Keratinocyte (primary cell): ENCODE data around the gene UROS. TPM values are rescaled to one million over a fixed set of nuclear protein-coding genes. Genes with fewer than 3 reads are reported as not detected.

Source experiments
- DNase-seq: peaks from one replicate; pipeline ENCODE4 v3.0.0-alpha.2; 2011; ENCODE audit warnings: low read depth, missing footprints, low spot score
- FAIRE-seq: peaks from 2 replicates; lab custom pipeline; 2011; peaks lifted over from hg19 to GRCh38; lab: Jason Lieb, UNC
- H2AFZ ChIP-seq: 2 replicates; pipeline ENCODE4 v1.6.0; 2012; ENCODE audit warnings: low read length, control low read depth, inconsistent platforms; ENCODE audit not compliant: control insufficient read depth
- H3K27ac ChIP-seq: 2 replicates; pipeline ENCODE4 v1.5.1; 2011; ENCODE audit warnings: low read length; ENCODE audit not compliant: control insufficient read depth, insufficient read depth
- H3K27me3 ChIP-seq: 3 replicates; pipeline ENCODE4 v1.6.0; 2011; ENCODE audit warnings: low read length; ENCODE audit not compliant: control insufficient read depth, insufficient read depth; ENCODE audit errors: extremely low read depth
- H3K36me3 ChIP-seq, 2 experiments: 2 replicates in 1 of 2; 3 replicates in 1 of 2; pipeline ENCODE4 v1.5.1; 2011; ENCODE audit warnings: low read length in 2 of 2, mild to moderate bottlenecking in 1 of 2; ENCODE audit not compliant: control insufficient read depth in 2 of 2, insufficient read depth in 2 of 2; ENCODE audit errors: extremely low read depth in 1 of 2
- H3K4me1 ChIP-seq: 3 replicates; pipeline ENCODE4 v1.5.1; 2011; ENCODE audit warnings: low read length; ENCODE audit not compliant: control insufficient read depth, insufficient read depth; ENCODE audit errors: extremely low read depth
- H3K4me2 ChIP-seq: 3 replicates; pipeline ENCODE4 v1.6.0; 2011; ENCODE audit warnings: low read depth, low read length; ENCODE audit not compliant: control insufficient read depth, insufficient read depth; ENCODE audit errors: extremely low read depth
- H3K4me3 ChIP-seq, 3 experiments: fragments of 200-600 bp in 1 of 3; sonication (generic) in 1 of 3; 2 replicates in 2 of 3; 3 replicates in 1 of 3; pipeline ENCODE4 v1.5.1; 2011 to 2016; ENCODE audit warnings: low read length in 3 of 3, mild to moderate bottlenecking in 3 of 3, control low read depth in 2 of 3, inconsistent platforms in 1 of 3, low read depth in 1 of 3, mixed read lengths in 1 of 3, mixed run types in 1 of 3, moderate library complexity in 1 of 3; ENCODE audit not compliant: control insufficient read depth in 2 of 3, insufficient read depth in 2 of 3; ENCODE audit errors: extremely low read depth in 1 of 3
- H3K79me2 ChIP-seq: 2 replicates; pipeline ENCODE4 v1.6.0; 2012; ENCODE audit warnings: low read length; ENCODE audit not compliant: control insufficient read depth, insufficient read depth
- H3K9ac ChIP-seq: 3 replicates; pipeline ENCODE4 v1.6.0; 2011; ENCODE audit warnings: low read length; ENCODE audit not compliant: control insufficient read depth, insufficient read depth; ENCODE audit errors: extremely low read depth
- H3K9me1 ChIP-seq: 3 replicates; pipeline ENCODE4 v1.6.0; 2011; ENCODE audit warnings: low read length; ENCODE audit not compliant: control insufficient read depth, insufficient read depth; ENCODE audit errors: extremely low read depth
- H3K9me3 ChIP-seq: 2 replicates; pipeline ENCODE4 v1.5.1; 2012; ENCODE audit warnings: low read depth, low read length; ENCODE audit not compliant: control insufficient read depth
- H4K20me1 ChIP-seq: 3 replicates; pipeline ENCODE4 v1.6.0; 2011; ENCODE audit warnings: low read length; ENCODE audit not compliant: control insufficient read depth, insufficient read depth; ENCODE audit errors: extremely low read depth
- CTCF ChIP-seq, 3 experiments: IDR thresholded peaks in 1 of 3; conservative IDR thresholded peaks in 1 of 3; optimal IDR thresholded peaks in 1 of 3; 2 replicates in 2 of 3; 3 replicates in 1 of 3; pipeline versions ENCODE3 to v1.5.1; 2011; ENCODE audit warnings: low read length in 3 of 3, mild to moderate bottlenecking in 3 of 3, moderate library complexity in 2 of 3, control low read depth in 1 of 3, inconsistent platforms in 1 of 3; ENCODE audit not compliant: insufficient read depth in 2 of 3; ENCODE audit errors: extremely low read depth in 1 of 3
- EZH2 ChIP-seq: IDR thresholded peaks from one replicate; pipeline ENCODE4 v1.6.1; 2012; ENCODE audit warnings: inconsistent platforms, mild to moderate bottlenecking, low read length, moderate library complexity
- dilution Hi-C: fragments of 300-500 bp; cut with MboI; formaldehyde crosslinking; loops from one replicate; pipeline ENCODE4 v1.7.0; 2020; ENCODE audit warnings: low sequenced_read_pairs; ENCODE audit not compliant: extremely low pct_ligation_motif_present
- polyA plus RNA-seq, 5 experiments: library from polyadenylated mRNA; depleted of rRNA in 3 of 5; stranded (reverse) in 3 of 5; stranded (forward) in 1 of 5; unstranded in 1 of 5; fragments of >200 nt; gene quantifications; 1 replicate in 1 of 5; 2 replicates in 3 of 5; 3 replicates in 1 of 5; pipeline versions ENCODE4 v1.2.1 to v1.2.3, GENCODE V29; 2011 to 2012; ENCODE audit warnings: missing spikeins in 2 of 5, low read depth in 1 of 5, low replicate concordance in 1 of 5

Gene UROS
- polyA plus RNA-seq, 1 donor (not counting 4 experiments of a cell fraction or from before 2014, with no cell fraction given), result 46.7 TPM

- H3K4me2 ChIP-seq, result no peak overlapping the region
- no peaks in the 10 kb centered on the region for H3K27me3 ChIP-seq
- dilution Hi-C loops, result no loop called here
- H4K20me1 ChIP-seq, result no peaks in the 10 kb centered on the region
- no peak overlapping the region for H3K4me3 ChIP-seq
- H3K9ac ChIP-seq, result no peak overlapping the region
- no peaks in the 10 kb centered on the region for H3K9me3 ChIP-seq
- DNase-seq (no peak), FAIRE-seq (no peak)
- H3K79me2 ChIP-seq, result no peaks in the 10 kb centered on the region
- TF ChIP-seq EZH2 (no peak), CTCF (optimal IDR thresholded peaks at IDR 0.05 in 1 of 3, IDR thresholded peaks at IDR 0.05 in 1 of 3, conservative IDR thresholded peaks at IDR 0.05 in 1 of 3; ENCODE audit: extremely low read depth in 1 of 3, insufficient read depth in 2 of 3, low read length in 3 of 3) (no peak)
- H3K36me3 ChIP-seq, result no peaks in the 10 kb centered on the region
- H2AFZ ChIP-seq, result no peak overlapping the region
- H3K4me1 ChIP-seq, result no peaks in the 10 kb centered on the region
- no peak overlapping the region for H3K27ac ChIP-seq
- no peaks in the 10 kb centered on the region for H3K9me1 ChIP-seq
Measured at GRCh38 chr10:125779403-125780327, 43.4 kb downstream of the UROS start.

GRCh38 chr10:125778556-125778955 is 44.5 kb downstream of the UROS start:
- DNase-seq (no peak), FAIRE-seq (no peak)
- H3K27me3 ChIP-seq, result no peaks in the 10 kb centered on the region
- no peak overlapping the region for H3K4me3 ChIP-seq
- no peak overlapping the region for H2AFZ ChIP-seq
- dilution Hi-C loops, result no loop called here
- no peak overlapping the region for H3K4me2 ChIP-seq
- H3K9ac ChIP-seq, result no peak overlapping the region
- H3K27ac ChIP-seq, result no peak overlapping the region
- no peaks in the 10 kb centered on the region for H3K9me1 ChIP-seq
- H3K9me3 ChIP-seq, result no peaks in the 10 kb centered on the region
- TF ChIP-seq CTCF (optimal IDR thresholded peaks at IDR 0.05 in 1 of 3, IDR thresholded peaks at IDR 0.05 in 1 of 3, conservative IDR thresholded peaks at IDR 0.05 in 1 of 3; ENCODE audit: extremely low read depth in 1 of 3, insufficient read depth in 2 of 3, low read length in 3 of 3), result no peak
- TF ChIP-seq EZH2, result no peak
- no peaks in the 10 kb centered on the region for H3K4me1 ChIP-seq
- H3K79me2 ChIP-seq, result no peaks in the 10 kb centered on the region
- H4K20me1 ChIP-seq, result no peaks in the 10 kb centered on the region
- no peaks in the 10 kb centered on the region for H3K36me3 ChIP-seq
